DOHH2 (cell line): ENCODE data around the gene ME3.

Source experiments
- CTCF ChIP-seq: fragments of 200-600 bp; sonication (generic); IDR thresholded peaks from one replicate; pipeline ENCODE4 v1.5.1; 2014; ENCODE audit warnings: antibody characterized with exemption, mild to moderate bottlenecking, low read depth, low read length; ENCODE audit not compliant: poor library complexity, severe bottlenecking
- EZH2phosphoT487 ChIP-seq: fragments of 200-600 bp; sonication (generic); IDR thresholded peaks from 2 replicates; pipeline ENCODE4 v1.6.1; 2017; ENCODE audit warnings: borderline replicate concordance, mild to moderate bottlenecking, antibody characterized with exemption, low read length, moderate library complexity, mixed read lengths

GRCh38 chr11:86468169-86468568, 204.2 kb downstream of the ME3 start:
- TF ChIP-seq CTCF, result no peak
- no peak for TF ChIP-seq EZH2phosphoT487
